SK-N-SH treated with all-trans-retinoic acid at 6 μM for 48 hours (cell line): ENCODE data around the gene FAM43B.

Experiments
- ARNTL ChIP-seq: fragments of 450-650 bp; formaldehyde crosslinking; IDR thresholded peaks from 2 replicates; pipeline ENCODE4 v1.5.0; 2020; ENCODE audit warnings: low read depth, mild to moderate bottlenecking, moderate library complexity, borderline replicate concordance
- ISL1 ChIP-seq: fragments of 250-450 bp; sonication (Bioruptor Pico); IDR thresholded peaks from 2 replicates; pipeline ENCODE4 v2.1.2; 2022; ENCODE audit warnings: mild to moderate bottlenecking, moderate library complexity
- ZNF565 ChIP-seq: fragments of 450-650 bp; formaldehyde crosslinking; conservative IDR thresholded peaks from 2 replicates; pipeline ENCODE4 v1.5.0; 2020; ENCODE audit warnings: low read depth, mild to moderate bottlenecking, moderate library complexity
- ZNF8 ChIP-seq: fragments of 450-650 bp; formaldehyde crosslinking; IDR thresholded peaks from 2 replicates; pipeline ENCODE4 v1.5.0; 2020; ENCODE audit warnings: mild to moderate bottlenecking, moderate library complexity
- TF ChIP-seq, protein P1 (sequence below): fragments of 250-450 bp; sonication (Bioruptor Pico); IDR thresholded peaks from 2 replicates; pipeline ENCODE4 v1.5.1; 2021; ENCODE audit warnings: mild to moderate bottlenecking, moderate library complexity
- TF ChIP-seq, protein P2 (sequence below): fragments of 250-450 bp; sonication (Bioruptor Pico); IDR thresholded peaks from 2 replicates; pipeline ENCODE4 v1.5.1; 2020; ENCODE audit warnings: low read depth, mild to moderate bottlenecking, moderate library complexity

- TF ChIP-seq, protein P1, sequence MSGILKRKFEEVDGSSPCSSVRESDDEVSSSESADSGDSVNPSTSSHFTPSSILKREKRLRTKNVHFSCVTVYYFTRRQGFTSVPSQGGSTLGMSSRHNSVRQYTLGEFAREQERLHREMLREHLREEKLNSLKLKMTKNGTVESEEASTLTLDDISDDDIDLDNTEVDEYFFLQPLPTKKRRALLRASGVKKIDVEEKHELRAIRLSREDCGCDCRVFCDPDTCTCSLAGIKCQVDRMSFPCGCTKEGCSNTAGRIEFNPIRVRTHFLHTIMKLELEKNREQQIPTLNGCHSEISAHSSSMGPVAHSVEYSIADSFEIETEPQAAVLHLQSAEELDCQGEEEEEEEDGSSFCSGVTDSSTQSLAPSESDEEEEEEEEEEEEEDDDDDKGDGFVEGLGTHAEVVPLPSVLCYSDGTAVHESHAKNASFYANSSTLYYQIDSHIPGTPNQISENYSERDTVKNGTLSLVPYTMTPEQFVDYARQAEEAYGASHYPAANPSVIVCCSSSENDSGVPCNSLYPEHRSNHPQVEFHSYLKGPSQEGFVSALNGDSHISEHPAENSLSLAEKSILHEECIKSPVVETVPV (CRISPR knock-in tag) = no peak
- TF ChIP-seq ZNF565 (CRISPR knock-in tag) = no peak
- TF ChIP-seq ARNTL (CRISPR knock-in tag) = no peak
- no peak for TF ChIP-seq ZNF8 (CRISPR knock-in tag)
- TF ChIP-seq, protein P2, sequence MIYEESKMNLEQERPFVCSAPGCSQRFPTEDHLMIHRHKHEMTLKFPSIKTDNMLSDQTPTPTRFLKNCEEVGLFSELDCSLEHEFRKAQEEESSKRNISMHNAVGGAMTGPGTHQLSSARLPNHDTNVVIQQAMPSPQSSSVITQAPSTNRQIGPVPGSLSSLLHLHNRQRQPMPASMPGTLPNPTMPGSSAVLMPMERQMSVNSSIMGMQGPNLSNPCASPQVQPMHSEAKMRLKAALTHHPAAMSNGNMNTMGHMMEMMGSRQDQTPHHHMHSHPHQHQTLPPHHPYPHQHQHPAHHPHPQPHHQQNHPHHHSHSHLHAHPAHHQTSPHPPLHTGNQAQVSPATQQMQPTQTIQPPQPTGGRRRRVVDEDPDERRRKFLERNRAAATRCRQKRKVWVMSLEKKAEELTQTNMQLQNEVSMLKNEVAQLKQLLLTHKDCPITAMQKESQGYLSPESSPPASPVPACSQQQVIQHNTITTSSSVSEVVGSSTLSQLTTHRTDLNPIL (CRISPR knock-in tag) = no peak
- no peak for TF ChIP-seq ISL1 (CRISPR knock-in tag)
Observed at GRCh38 chr1:20521960-20522861, 30.2 kb upstream of the FAM43B start.
